CD14-positive monocyte (primary cell): ENCODE data around the gene PLPPR3. TPM values are rescaled to one million over a fixed set of nuclear protein-coding genes. Genes with fewer than 3 reads are reported as not detected.

Experiments used
- DNase-seq, 3 donors: peaks; one replicate each; pipeline ENCODE4 v3.0.0-alpha.2; 2011 to 2022
- H2AFZ ChIP-seq: 2 replicates; pipeline ENCODE4 v1.6.0; 2012; ENCODE audit warnings: mild to moderate bottlenecking, low read depth, low read length, inconsistent platforms; ENCODE audit not compliant: insufficient read depth, poor library complexity, severe bottlenecking
- H3K27ac ChIP-seq, 2 donors: 1 replicate in 1 of 2; 2 replicates in 1 of 2; pipeline ENCODE4 v1.5.1; 2012 to 2013; ENCODE audit warnings: low read length in 2 of 2, control low read depth in 1 of 2, inconsistent platforms in 1 of 2, low read depth in 1 of 2, mild to moderate bottlenecking in 1 of 2
- H3K27me3 ChIP-seq, 2 donors: one replicate each; pipeline versions ENCODE4 v1.6.0 to v1.6.1; 2011 to 2013; ENCODE audit warnings: low read length in 2 of 2; ENCODE audit not compliant: control insufficient read depth in 2 of 2, insufficient read depth in 2 of 2
- H3K36me3 ChIP-seq, 2 donors: replicated peaks in 1 of 2; 1 replicate in 1 of 2; 2 replicates in 1 of 2; pipeline versions ENCODE4 v1.5.1 to v1.6.1; 2012 to 2013; ENCODE audit warnings: low read length in 2 of 2, control low read depth in 1 of 2, inconsistent platforms in 1 of 2, mild to moderate bottlenecking in 1 of 2; ENCODE audit not compliant: insufficient read depth in 2 of 2, control insufficient read depth in 1 of 2
- H3K4me1 ChIP-seq, 2 donors: 1 replicate in 1 of 2; 2 replicates in 1 of 2; pipeline versions ENCODE4 v1.5.1 to v1.6.1; 2012 to 2013; ENCODE audit warnings: low read length in 2 of 2, control low read depth in 1 of 2, inconsistent platforms in 1 of 2, mild to moderate bottlenecking in 1 of 2, moderate library complexity in 1 of 2; ENCODE audit not compliant: insufficient read depth in 2 of 2, control insufficient read depth in 1 of 2
- H3K4me2 ChIP-seq: replicated peaks from 2 replicates; pipeline ENCODE3; 2012; ENCODE audit warnings: low read length, moderate library complexity, mild to moderate bottlenecking; ENCODE audit not compliant: poor library complexity, severe bottlenecking; ENCODE audit errors: extremely low read depth
- H3K4me3 ChIP-seq, 3 experiments: fragments of 200-600 bp in 1 of 3; sonication (generic) in 1 of 3; replicated peaks in 1 of 3; 1 replicate in 2 of 3; 2 replicates in 1 of 3; pipeline ENCODE4 v1.5.1; 2011 to 2013; ENCODE audit warnings: low read length in 3 of 3, mild to moderate bottlenecking in 3 of 3, control low read depth in 2 of 3, low read depth in 2 of 3, inconsistent platforms in 1 of 3, moderate library complexity in 1 of 3
- H3K79me2 ChIP-seq: 2 replicates; pipeline ENCODE4 v1.6.0; 2012; ENCODE audit warnings: mild to moderate bottlenecking, control low read depth, inconsistent platforms, low read length, moderate library complexity; ENCODE audit not compliant: insufficient read depth
- H3K9ac ChIP-seq: 2 replicates; pipeline ENCODE4 v1.6.0; 2017; ENCODE audit warnings: low read length, mild to moderate bottlenecking; ENCODE audit not compliant: insufficient read depth, poor library complexity, severe bottlenecking
- H3K9me3 ChIP-seq, 2 donors: replicated peaks in 1 of 2; 1 replicate in 1 of 2; 2 replicates in 1 of 2; pipeline versions ENCODE4 v1.5.1 to v1.6.1; 2012 to 2013; ENCODE audit warnings: low read length in 2 of 2, control low read depth in 1 of 2; ENCODE audit not compliant: control insufficient read depth in 1 of 2, insufficient read depth in 1 of 2
- H4K20me1 ChIP-seq: 2 replicates; pipeline ENCODE4 v1.6.0; 2012; ENCODE audit warnings: mild to moderate bottlenecking, low read length, control low read depth, moderate library complexity; ENCODE audit not compliant: insufficient read depth
- H3K27ac Mint-ChIP-seq, 7 donors: one replicate each; pipeline ENCODE4 v1.8.0; 2020; ENCODE audit warnings: mild to moderate bottlenecking in 7 of 7, mixed read lengths in 7 of 7, moderate library complexity in 6 of 7, inconsistent platforms in 2 of 7
- H3K27me3 Mint-ChIP-seq, 3 donors: one replicate each; pipeline ENCODE4 v1.8.0; 2021 to 2022; ENCODE audit warnings: low read depth in 3 of 3, mild to moderate bottlenecking in 3 of 3, mixed read lengths in 3 of 3, moderate library complexity in 3 of 3, inconsistent platforms in 1 of 3
- H3K36me3 Mint-ChIP-seq, 2 donors: one replicate each; pipeline ENCODE4 v1.8.0; 2020; ENCODE audit warnings: mixed read lengths in 2 of 2, inconsistent platforms in 1 of 2, mild to moderate bottlenecking in 1 of 2
- H3K4me1 Mint-ChIP-seq: one replicate; pipeline ENCODE4 v1.8.0; 2020; ENCODE audit warnings: mild to moderate bottlenecking, mixed read lengths
- H3K4me3 Mint-ChIP-seq, 2 donors: one replicate each; pipeline ENCODE4 v1.8.0; 2020; ENCODE audit warnings: mild to moderate bottlenecking in 2 of 2, mixed read lengths in 2 of 2, moderate library complexity in 1 of 2
- H3K9me3 Mint-ChIP-seq, 7 donors: one replicate each; pipeline ENCODE4 v1.8.0; 2020 to 2022; ENCODE audit warnings: mixed read lengths in 7 of 7, mild to moderate bottlenecking in 6 of 7, moderate library complexity in 6 of 7, inconsistent platforms in 2 of 7
- CTCF ChIP-seq: fragments of 200-600 bp; IDR thresholded peaks from one replicate; pipeline ENCODE4 v1.8.0; 2022; ENCODE audit warnings: antibody characterized with exemption, mild to moderate bottlenecking
- WGBS: methylation state at CpG from one replicate; pipeline ENCODE4 v1.1.5; 2013; ENCODE audit warnings: missing lambda C conversion rate; ENCODE audit not compliant: insufficient coverage; 5-methylcytosine and 5-hydroxymethylcytosine counted together
- intact Hi-C, 2 donors: fragments of 100-400 bp; cut with micrococcal nuclease; formaldehyde crosslinking; loops; one replicate each; pipeline versions ENCODE4 v1.15.0 to v1.15.1; 2023
- polyA plus RNA-seq, 3 donors: library from polyadenylated mRNA; depleted of rRNA in 1 of 3; unstranded in 2 of 3; stranded (reverse) in 1 of 3; fragments of 300-500 nt in 2 of 3; fragments of >200 nt in 1 of 3; fragmentation: Illumina TruSeq in 2 of 3; gene quantifications; 1 replicate in 2 of 3; 2 replicates in 1 of 3; pipeline ENCODE4 v1.2.3, GENCODE V29; 2012 to 2021

PLPPR3 gene
- polyA plus RNA-seq, 3 donors: 1.2 TPM; not detected in 2

DNA sequence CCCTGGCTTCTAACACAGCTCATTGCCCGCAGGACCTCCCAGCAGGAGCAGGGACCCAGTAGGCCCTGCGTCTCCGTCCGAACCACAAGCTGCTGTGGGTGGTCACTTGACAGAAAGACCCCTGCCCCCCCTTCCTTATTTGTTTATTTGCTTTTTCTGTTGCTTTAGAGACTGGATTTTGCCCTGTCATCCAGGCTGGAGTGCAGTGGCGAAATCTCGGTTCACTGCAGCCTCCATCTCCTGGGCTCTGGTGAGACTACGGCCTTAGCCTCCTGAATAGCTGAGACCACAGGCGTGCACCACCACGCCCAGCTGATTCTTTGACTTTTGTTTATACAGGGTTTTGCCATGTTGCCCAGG, 32.1 kb downstream of the PLPPR3 start:
- Histone ChIP-seq H2AFZ (peak overlapping the region; percentile 75), H3K36me3 (no peaks in the 10 kb centered on the region), H3K4me1 (peaks cover 14 to 15% of the 10 kb centered on the region in 2 donors), H3K4me3 (peak overlapping the region in 1 of 3 experiments; percentile 37), H3K4me2 (peak overlapping the region; percentile 41), H3K79me2 (no peaks in the 10 kb centered on the region), H3K9ac (peak overlapping the region; percentile 43), H3K27ac (peak overlapping the region in 1 of 2 donors; percentile 60), H4K20me1 (no peaks in the 10 kb centered on the region), H3K9me3 (no peaks in the 10 kb centered on the region), H3K27me3 (no peaks in the 10 kb centered on the region)
- peak overlapping the region in 5 of 7 donors; percentile 40 to 85 (median 80) for H3K27ac Mint-ChIP-seq
- peaks cover 0 to 2% of the 10 kb centered on the region in 2 donors for H3K36me3 Mint-ChIP-seq
- H3K4me3 Mint-ChIP-seq: peak overlapping the region; percentile 51 to 76
- peak in 2 of 3 donors; percentile 14 to 44 for DNase-seq
- peaks cover 12% of the 10 kb centered on the region for H3K4me1 Mint-ChIP-seq
- 100% methylated on average over 1 of the region's 9 CpGs for WGBS
- no peak for TF ChIP-seq CTCF
- H3K9me3 Mint-ChIP-seq: peaks cover 0 to 2% (median 0%) of the 10 kb centered on the region in 7 donors
- peaks cover 4 to 8% (median 6%) of the 10 kb centered on the region in 3 donors for H3K27me3 Mint-ChIP-seq
- intact Hi-C loops: no loop called here

- Mint-ChIP-seq H3K27ac (peak overlapping the region in 4 of 7 donors; percentile 79 to 85 (median 82)), H3K4me1 (peaks cover 12% of the 10 kb centered on the region), H3K9me3 (peaks cover 0 to 3% (median 0%) of the 10 kb centered on the region in 7 donors), H3K4me3 (peak overlapping the region; percentile 51 to 76), H3K27me3 (peaks cover 6 to 8% (median 8%) of the 10 kb centered on the region in 3 donors), H3K36me3 (peaks cover 0 to 2% of the 10 kb centered on the region in 2 donors)
- peak overlapping the region; percentile 75 for H2AFZ ChIP-seq
- H3K79me2 ChIP-seq: no peaks in the 10 kb centered on the region
- WGBS: 42% methylated on average over 30 of the region's 33 CpGs
- DNase-seq: peak; percentile 36 to 79 (median 51)
- H4K20me1 ChIP-seq: no peaks in the 10 kb centered on the region
- H3K27me3 ChIP-seq: no peaks in the 10 kb centered on the region
- H3K9me3 ChIP-seq: no peaks in the 10 kb centered on the region
- TF ChIP-seq CTCF: peak; percentile 18
- peaks cover 14 to 15% of the 10 kb centered on the region in 2 donors for H3K4me1 ChIP-seq
- peak overlapping the region; percentile 43 for H3K9ac ChIP-seq
- peak overlapping the region in 1 of 2 donors; percentile 60 for H3K27ac ChIP-seq
- intact Hi-C loops: no loop called here
- peak overlapping the region in 1 of 3 experiments; percentile 37 for H3K4me3 ChIP-seq
- H3K36me3 ChIP-seq: no peaks in the 10 kb centered on the region
- peak overlapping the region; percentile 41 for H3K4me2 ChIP-seq
These were observed 32.6 kb downstream of the PLPPR3 start for GRCh38 chr19:788983-789700.
